ENCODE measurements around the gene RAB14.

RAB14 gene

GRCh38 chr9:121171236-121171635 lies 30.4 kb downstream of the RAB14 start:
- no peaks in the 10 kb centered on the region for H3K4me1 Mint-ChIP-seq
- no peak for DNase-seq
- peaks cover 3% of the 10 kb centered on the region for H3K27me3 Mint-ChIP-seq (ENCODE audit: low read depth, poor library complexity)
- H3K36me3 Mint-ChIP-seq (ENCODE audit: low read depth) = peaks cover 65% of the 10 kb centered on the region
- H3K27ac Mint-ChIP-seq = no peak overlapping the region
- no peak overlapping the region for H3K4me3 Mint-ChIP-seq
- TF ChIP-seq CTCF (IDR thresholded peaks at IDR 0.05) = no peak
- H3K9me3 Mint-ChIP-seq = no peaks in the 10 kb centered on the region

DNA sequence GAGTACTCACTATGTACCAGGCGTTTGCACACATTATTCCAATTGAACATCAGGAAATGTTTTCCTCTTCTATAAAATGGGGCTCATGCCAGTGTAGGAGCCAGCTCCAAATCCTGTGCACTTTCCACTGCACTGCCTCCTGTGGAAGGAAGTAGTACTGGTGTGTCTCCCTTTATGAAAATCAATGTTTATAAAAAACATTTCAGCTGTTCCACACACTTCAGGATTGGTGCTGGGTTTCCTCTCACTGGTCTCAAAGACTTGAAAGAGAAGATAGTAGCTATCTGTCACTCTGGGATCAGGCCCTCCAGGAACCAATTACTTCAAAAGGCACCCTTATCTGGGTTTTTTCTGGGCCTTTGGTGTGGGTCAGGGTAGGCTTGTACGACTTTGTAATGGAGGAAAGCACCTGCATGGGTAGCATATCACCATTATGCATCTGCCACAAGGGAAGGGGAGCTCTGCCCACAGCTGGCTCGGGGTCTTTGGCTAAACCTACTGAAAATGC lies 32.5 kb downstream of the RAB14 start:
- no peaks in the 10 kb centered on the region for H3K9me3 Mint-ChIP-seq
- H3K4me1 Mint-ChIP-seq = no peaks in the 10 kb centered on the region
- H3K27ac Mint-ChIP-seq = no peak overlapping the region
- DNase-seq = no peak
- no peak overlapping the region for H3K4me3 Mint-ChIP-seq
- TF ChIP-seq CTCF (IDR thresholded peaks at IDR 0.05) = peak; percentile 19
- peaks cover 3% of the 10 kb centered on the region for H3K27me3 Mint-ChIP-seq (ENCODE audit: low read depth, poor library complexity)
- peaks cover 63% of the 10 kb centered on the region for H3K36me3 Mint-ChIP-seq (ENCODE audit: low read depth)

DNA sequence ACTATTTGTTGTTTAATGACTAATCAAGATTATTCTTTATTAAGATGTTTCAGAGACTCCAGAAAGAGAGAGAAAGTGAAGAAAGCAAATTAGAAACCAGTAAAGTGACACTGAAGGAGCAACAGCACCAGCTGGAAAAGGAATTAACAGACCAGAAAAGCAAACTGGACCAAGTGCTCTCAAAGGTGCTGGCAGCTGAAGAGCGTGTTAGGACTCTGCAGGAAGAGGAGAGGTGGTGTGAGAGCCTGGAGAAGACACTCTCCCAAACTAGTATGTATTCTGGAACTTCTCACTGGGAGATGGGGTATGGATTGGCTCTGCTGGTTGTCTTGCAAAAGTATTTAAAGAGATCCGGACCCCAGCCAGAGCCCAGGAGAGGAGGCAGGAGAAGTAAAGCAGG lies 33.6 kb downstream of the RAB14 start:
- no peak overlapping the region for H3K4me3 Mint-ChIP-seq
- no peaks in the 10 kb centered on the region for H3K9me3 Mint-ChIP-seq
- H3K27ac Mint-ChIP-seq = no peak overlapping the region
- peaks cover 61% of the 10 kb centered on the region for H3K36me3 Mint-ChIP-seq (ENCODE audit: low read depth)
- H3K4me1 Mint-ChIP-seq = no peaks in the 10 kb centered on the region
- H3K27me3 Mint-ChIP-seq (ENCODE audit: low read depth, poor library complexity) = peaks cover 3% of the 10 kb centered on the region
- TF ChIP-seq CTCF (IDR thresholded peaks at IDR 0.05) = no peak
- DNase-seq = no peak

GRCh38 chr9:121160025-121160424 lies 41.6 kb downstream of the RAB14 start:
- peaks cover 53% of the 10 kb centered on the region for H3K36me3 Mint-ChIP-seq (ENCODE audit: low read depth)
- no peak for DNase-seq
- H3K4me3 Mint-ChIP-seq = no peak overlapping the region
- H3K27me3 Mint-ChIP-seq (ENCODE audit: low read depth, poor library complexity) = no peaks in the 10 kb centered on the region
- H3K9me3 Mint-ChIP-seq = no peaks in the 10 kb centered on the region
- H3K27ac Mint-ChIP-seq = no peak overlapping the region
- TF ChIP-seq CTCF (IDR thresholded peaks at IDR 0.05) = no peak
- H3K4me1 Mint-ChIP-seq = no peaks in the 10 kb centered on the region

GRCh38 chr9:121157939-121158338 lies 43.7 kb downstream of the RAB14 start:
- H3K4me3 Mint-ChIP-seq = no peak overlapping the region
- no peaks in the 10 kb centered on the region for H3K9me3 Mint-ChIP-seq

More at GRCh38 chr9:121157939-121158338, 43.7 kb downstream of the RAB14 start:
- Mint-ChIP-seq H3K27ac (no peak overlapping the region), H3K27me3 (ENCODE audit: low read depth, poor library complexity) (no peaks in the 10 kb centered on the region), H3K36me3 (ENCODE audit: low read depth) (peaks cover 40% of the 10 kb centered on the region), H3K4me1 (no peaks in the 10 kb centered on the region)
- TF ChIP-seq CTCF (IDR thresholded peaks at IDR 0.05) = no peak
- no peak for DNase-seq
